ENCODE measurements around the gene TCHHL1. TPM values are rescaled to one million over a fixed set of nuclear protein-coding genes. Genes with fewer than 3 reads are reported as not detected.
A peak's percentile ranks its signal among the peaks of the same experiment; 100 is the strongest.

Gene TCHHL1
- total RNA-seq, 1 experiment from 2014 or later: not detected

DNA sequence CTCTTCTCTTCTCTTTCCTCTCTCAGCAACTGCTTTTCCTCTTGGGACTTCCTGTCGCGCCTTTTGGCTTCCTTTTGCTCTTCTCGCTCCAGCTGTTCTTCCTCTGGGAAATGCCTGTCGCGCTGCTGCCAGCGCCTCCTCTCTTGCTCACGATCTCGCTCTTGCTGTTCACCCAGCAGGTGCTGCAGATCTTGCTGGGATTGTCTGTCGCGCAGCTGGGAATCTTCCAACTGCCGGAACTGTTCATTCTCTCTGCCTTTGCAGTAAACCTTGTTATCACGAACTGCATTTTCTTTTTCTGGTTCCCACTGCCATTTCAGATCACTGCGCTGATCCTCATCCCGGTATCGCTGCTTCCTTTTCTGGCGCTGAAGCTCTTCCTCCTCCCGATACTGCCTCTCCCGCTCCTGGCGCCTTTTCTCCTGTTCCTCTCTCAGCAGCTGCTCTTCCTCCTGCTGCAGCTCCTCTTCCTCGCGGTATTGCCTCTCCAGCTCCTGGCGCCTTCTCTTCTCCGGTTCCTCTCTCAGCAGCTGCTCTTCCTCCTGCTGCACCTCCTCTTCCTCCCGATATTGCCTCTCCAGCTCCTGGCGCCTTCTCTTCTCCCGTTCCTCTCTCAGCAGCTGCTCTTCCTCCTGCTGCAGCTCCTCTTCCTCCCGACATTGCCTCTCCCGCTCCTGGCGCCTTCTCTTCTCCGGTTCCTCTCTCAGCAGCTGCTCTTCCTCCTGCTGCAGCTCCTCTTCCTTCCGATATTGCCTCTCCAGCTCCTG is 20.6 kb upstream of the TCHHL1 start:
- Histone ChIP-seq H2AFZ (ENCODE audit: low read depth, low read length, poor library complexity, severe bottlenecking) (no peak overlapping the region), H3K9me3 (ENCODE audit: control insufficient read depth in 1 of 2, insufficient read depth in 1 of 2, low read depth in 1 of 2, low read length in 2 of 2) (no peaks in the 10 kb centered on the region), H3K79me2 (ENCODE audit: insufficient read depth, low read length) (no peaks in the 10 kb centered on the region), H3K27ac (ENCODE audit: low read depth, low read length) (no peak overlapping the region), H3K27me3 (ENCODE audit: insufficient read depth, low read length) (peaks cover 71% of the 10 kb centered on the region), H3K4me1 (ENCODE audit: control insufficient read depth in 1 of 2, insufficient read depth in 2 of 2, low read length in 2 of 2) (peaks cover 20 to 50% of the 10 kb centered on the region in 2 experiments), H3K9me2 (ENCODE audit: insufficient read depth) (no peaks in the 10 kb centered on the region), H3K9ac (ENCODE audit: low read length) (no peak overlapping the region), H3K4me2 (ENCODE audit: low read length) (peak overlapping the region; percentile 77), H3K4me3 (replicated peaks in 1 of 2; ENCODE audit: low read depth in 1 of 2, low read length in 2 of 2) (peak overlapping the region; percentile 44 to 58), H3K36me3 (ENCODE audit: control insufficient read depth in 1 of 2, insufficient read depth in 2 of 2, low read length in 2 of 2) (no peaks in the 10 kb centered on the region), H4K20me1 (ENCODE audit: insufficient read depth) (no peaks in the 10 kb centered on the region)
- ChIA-PET RAD21 (ENCODE audit: low non-redundant PET in 1 of 2, low total read pairs in 2 of 2, uncharacterized antibody in 2 of 2, unreplicated experiment in 2 of 2) (no interaction called here), POLR2A (interaction anchor here (1.0 to 1.5 kb wide), 3 partner anchors 61 to 77 kb away, joined by 3 to 4 read pairs (median 4); partner anchors contain the start of gene S100A11), CTCF (interaction anchor here (0.7 to 1.7 kb wide), 4 partner anchors 75 to 349 kb away, joined by 3 to 9 read pairs (median 4); no protein-coding TSS in a partner anchor)
- intact Hi-C loops (cut with micrococcal nuclease): no loop called here
- ATAC-seq (no peak), DNase-seq (ENCODE audit: low read depth, low spot score) (no peak)
- no TSS peak for BruUV-seq (replicated peaks)
- TF ChIP-seq ELF1 (IDR thresholded peaks at IDR 0.05; ENCODE audit: borderline replicate concordance, low read depth) (no peak), EZH2phosphoT487 (IDR thresholded peaks at IDR 0.05; ENCODE audit: borderline replicate concordance) (no peak; the same call in 1 of the 2 replicates), RAD21 (IDR thresholded peaks at IDR 0.05; ENCODE audit: low read depth) (no peak), CBX3 (IDR thresholded peaks at IDR 0.05; ENCODE audit: low read depth) (no peak), EZH2 (IDR thresholded peaks at IDR 0.05) (no peak; the same call in 1 of the 2 replicates), TCF7L2 (IDR thresholded peaks at IDR 0.05; ENCODE audit: borderline replicate concordance, extremely low read depth, insufficient read depth, insufficient read length) (no peak), YY1 (IDR thresholded peaks at IDR 0.05; ENCODE audit: extremely low read depth, insufficient replicate concordance, low read depth, low read length) (no peak), EGR1 (IDR thresholded peaks at IDR 0.05; ENCODE audit: low read depth) (no peak), ZNF274 (IDR thresholded peaks at IDR 0.05; ENCODE audit: low read depth, low read length) (no peak), CEBPB (IDR thresholded peaks at IDR 0.05; ENCODE audit: low read depth) (no peak), SIN3A (IDR thresholded peaks at IDR 0.05; ENCODE audit: low read depth) (no peak), ZFX (IDR thresholded peaks at IDR 0.05) (no peak), JUND (IDR thresholded peaks at IDR 0.05) (no peak), MAX (IDR thresholded peaks at IDR 0.05) (no peak)
- TF ChIP-seq, protein P1, sequence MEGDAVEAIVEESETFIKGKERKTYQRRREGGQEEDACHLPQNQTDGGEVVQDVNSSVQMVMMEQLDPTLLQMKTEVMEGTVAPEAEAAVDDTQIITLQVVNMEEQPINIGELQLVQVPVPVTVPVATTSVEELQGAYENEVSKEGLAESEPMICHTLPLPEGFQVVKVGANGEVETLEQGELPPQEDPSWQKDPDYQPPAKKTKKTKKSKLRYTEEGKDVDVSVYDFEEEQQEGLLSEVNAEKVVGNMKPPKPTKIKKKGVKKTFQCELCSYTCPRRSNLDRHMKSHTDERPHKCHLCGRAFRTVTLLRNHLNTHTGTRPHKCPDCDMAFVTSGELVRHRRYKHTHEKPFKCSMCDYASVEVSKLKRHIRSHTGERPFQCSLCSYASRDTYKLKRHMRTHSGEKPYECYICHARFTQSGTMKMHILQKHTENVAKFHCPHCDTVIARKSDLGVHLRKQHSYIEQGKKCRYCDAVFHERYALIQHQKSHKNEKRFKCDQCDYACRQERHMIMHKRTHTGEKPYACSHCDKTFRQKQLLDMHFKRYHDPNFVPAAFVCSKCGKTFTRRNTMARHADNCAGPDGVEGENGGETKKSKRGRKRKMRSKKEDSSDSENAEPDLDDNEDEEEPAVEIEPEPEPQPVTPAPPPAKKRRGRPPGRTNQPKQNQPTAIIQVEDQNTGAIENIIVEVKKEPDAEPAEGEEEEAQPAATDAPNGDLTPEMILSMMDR (IDR thresholded peaks at IDR 0.05 in 2 of 3, conservative IDR thresholded peaks at IDR 0.05 in 1 of 3; ENCODE audit: borderline replicate concordance in 1 of 3, insufficient read depth in 1 of 3, low read depth in 2 of 3, low read length in 2 of 3): no peak
- TF ChIP-seq, protein P2, sequence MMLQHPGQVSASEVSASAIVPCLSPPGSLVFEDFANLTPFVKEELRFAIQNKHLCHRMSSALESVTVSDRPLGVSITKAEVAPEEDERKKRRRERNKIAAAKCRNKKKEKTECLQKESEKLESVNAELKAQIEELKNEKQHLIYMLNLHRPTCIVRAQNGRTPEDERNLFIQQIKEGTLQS (IDR thresholded peaks at IDR 0.05): no peak
- TF ChIP-seq, protein P3, sequence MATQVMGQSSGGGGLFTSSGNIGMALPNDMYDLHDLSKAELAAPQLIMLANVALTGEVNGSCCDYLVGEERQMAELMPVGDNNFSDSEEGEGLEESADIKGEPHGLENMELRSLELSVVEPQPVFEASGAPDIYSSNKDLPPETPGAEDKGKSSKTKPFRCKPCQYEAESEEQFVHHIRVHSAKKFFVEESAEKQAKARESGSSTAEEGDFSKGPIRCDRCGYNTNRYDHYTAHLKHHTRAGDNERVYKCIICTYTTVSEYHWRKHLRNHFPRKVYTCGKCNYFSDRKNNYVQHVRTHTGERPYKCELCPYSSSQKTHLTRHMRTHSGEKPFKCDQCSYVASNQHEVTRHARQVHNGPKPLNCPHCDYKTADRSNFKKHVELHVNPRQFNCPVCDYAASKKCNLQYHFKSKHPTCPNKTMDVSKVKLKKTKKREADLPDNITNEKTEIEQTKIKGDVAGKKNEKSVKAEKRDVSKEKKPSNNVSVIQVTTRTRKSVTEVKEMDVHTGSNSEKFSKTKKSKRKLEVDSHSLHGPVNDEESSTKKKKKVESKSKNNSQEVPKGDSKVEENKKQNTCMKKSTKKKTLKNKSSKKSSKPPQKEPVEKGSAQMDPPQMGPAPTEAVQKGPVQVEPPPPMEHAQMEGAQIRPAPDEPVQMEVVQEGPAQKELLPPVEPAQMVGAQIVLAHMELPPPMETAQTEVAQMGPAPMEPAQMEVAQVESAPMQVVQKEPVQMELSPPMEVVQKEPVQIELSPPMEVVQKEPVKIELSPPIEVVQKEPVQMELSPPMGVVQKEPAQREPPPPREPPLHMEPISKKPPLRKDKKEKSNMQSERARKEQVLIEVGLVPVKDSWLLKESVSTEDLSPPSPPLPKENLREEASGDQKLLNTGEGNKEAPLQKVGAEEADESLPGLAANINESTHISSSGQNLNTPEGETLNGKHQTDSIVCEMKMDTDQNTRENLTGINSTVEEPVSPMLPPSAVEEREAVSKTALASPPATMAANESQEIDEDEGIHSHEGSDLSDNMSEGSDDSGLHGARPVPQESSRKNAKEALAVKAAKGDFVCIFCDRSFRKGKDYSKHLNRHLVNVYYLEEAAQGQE (IDR thresholded peaks at IDR 0.05; ENCODE audit: low read depth): no peak
- TF ChIP-seq, protein P4, sequence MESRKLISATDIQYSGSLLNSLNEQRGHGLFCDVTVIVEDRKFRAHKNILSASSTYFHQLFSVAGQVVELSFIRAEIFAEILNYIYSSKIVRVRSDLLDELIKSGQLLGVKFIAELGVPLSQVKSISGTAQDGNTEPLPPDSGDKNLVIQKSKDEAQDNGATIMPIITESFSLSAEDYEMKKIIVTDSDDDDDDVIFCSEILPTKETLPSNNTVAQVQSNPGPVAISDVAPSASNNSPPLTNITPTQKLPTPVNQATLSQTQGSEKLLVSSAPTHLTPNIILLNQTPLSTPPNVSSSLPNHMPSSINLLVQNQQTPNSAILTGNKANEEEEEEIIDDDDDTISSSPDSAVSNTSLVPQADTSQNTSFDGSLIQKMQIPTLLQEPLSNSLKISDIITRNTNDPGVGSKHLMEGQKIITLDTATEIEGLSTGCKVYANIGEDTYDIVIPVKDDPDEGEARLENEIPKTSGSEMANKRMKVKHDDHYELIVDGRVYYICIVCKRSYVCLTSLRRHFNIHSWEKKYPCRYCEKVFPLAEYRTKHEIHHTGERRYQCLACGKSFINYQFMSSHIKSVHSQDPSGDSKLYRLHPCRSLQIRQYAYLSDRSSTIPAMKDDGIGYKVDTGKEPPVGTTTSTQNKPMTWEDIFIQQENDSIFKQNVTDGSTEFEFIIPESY (IDR thresholded peaks at IDR 0.05; ENCODE audit: extremely low read depth, insufficient replicate concordance, low read length): no peak

All from HCT116 (cell line).